Measurements from ENCODE around the gene OSBPL8. TPM values are rescaled to one million over a fixed set of nuclear protein-coding genes. Genes with fewer than 3 reads are reported as not detected.

OSBPL8 gene
- total and polyA plus RNA-seq, 2 of the 8 experiments (the other 6 are each of a cell fraction or from before 2014, with no cell fraction given): 10.9 to 81.1 TPM

- H4K8ac ChIP-seq (ENCODE audit: extremely low read depth, insufficient read depth, low read length): no peak overlapping the region
- no peak for DNase-seq (ENCODE audit: low read depth in 1 of 2, low spot score in 2 of 2)
- no peaks in the 10 kb centered on the region for H3K36me3 ChIP-seq (ENCODE audit: control insufficient read depth in 2 of 4, insufficient read depth in 4 of 4, low read length in 3 of 4)
- no peak overlapping the region for H4K91ac ChIP-seq (replicated peaks; ENCODE audit: insufficient read length, low read length)
- ChIA-PET POLR2A (ENCODE audit: partially characterized antibody) (no interaction called here), CTCF (ENCODE audit: partially characterized antibody) (interaction anchor here (0.8 to 1.3 kb wide), 2 partner anchors 12 to 83 kb away, joined by 3 to 4 read pairs; no protein-coding TSS in a partner anchor)
- H2BK20ac ChIP-seq (ENCODE audit: low read length): no peak overlapping the region
- no peak overlapping the region for H3K14ac ChIP-seq (ENCODE audit: insufficient read length)
- H3K56ac ChIP-seq (replicated peaks; ENCODE audit: insufficient read length, low read depth, low read length): no peak overlapping the region
- no peak overlapping the region for H3K4me2 ChIP-seq (ENCODE audit: insufficient read depth in 1 of 2, low read depth in 2 of 2, low read length in 2 of 2)
- no peak overlapping the region for H2AK5ac ChIP-seq (ENCODE audit: low read depth, low read length)
- H2BK12ac ChIP-seq (ENCODE audit: low read depth, low read length): no peak overlapping the region
- peaks cover 0 to 9% (median 3%) of the 10 kb centered on the region in 4 experiments; a peak in 5 of 7 replicates for H3K4me1 ChIP-seq (replicated peaks in 1 of 4; ENCODE audit: control insufficient read depth in 3 of 4, insufficient read depth in 4 of 4, low read length in 3 of 4)
- 83% methylated on average over 4 of the region's 4 CpGs; no CpG with 5 or more reads in 1 of the 2 experiments for WGBS, 2 experiments (ENCODE audit: extremely low coverage in 1 of 2, insufficient coverage in 1 of 2, insufficient read length in 1 of 2, insufficient replicate concordance in 2 of 2, low coverage in 1 of 2, low lambda C conversion rate in 2 of 2, missing lambda C conversion rate in 1 of 2)
- TF ChIP-seq E2F6 (IDR thresholded peaks at IDR 0.05) (no peak), SAP30 (IDR thresholded peaks at IDR 0.05; ENCODE audit: insufficient read depth, insufficient replicate concordance, low read length) (no peak), POLR2A (IDR thresholded peaks at IDR 0.05; ENCODE audit: control extremely low read depth in 1 of 2, low read depth in 2 of 2, low read length in 2 of 2) (no peak), TAF7 (optimal IDR thresholded peaks at IDR 0.05; ENCODE audit: borderline replicate concordance, low read depth, low read length) (no peak), SP2 (IDR thresholded peaks at IDR 0.05; ENCODE audit: low read length) (no peak)
- TF ChIP-seq, protein P1, sequence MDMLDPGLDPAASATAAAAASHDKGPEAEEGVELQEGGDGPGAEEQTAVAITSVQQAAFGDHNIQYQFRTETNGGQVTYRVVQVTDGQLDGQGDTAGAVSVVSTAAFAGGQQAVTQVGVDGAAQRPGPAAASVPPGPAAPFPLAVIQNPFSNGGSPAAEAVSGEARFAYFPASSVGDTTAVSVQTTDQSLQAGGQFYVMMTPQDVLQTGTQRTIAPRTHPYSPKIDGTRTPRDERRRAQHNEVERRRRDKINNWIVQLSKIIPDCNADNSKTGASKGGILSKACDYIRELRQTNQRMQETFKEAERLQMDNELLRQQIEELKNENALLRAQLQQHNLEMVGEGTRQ (IDR thresholded peaks at IDR 0.05; ENCODE audit: low read length): no peak
- no peak overlapping the region for H2BK120ac ChIP-seq (replicated peaks; ENCODE audit: low read depth, low read length)
- H3K79me2 ChIP-seq (ENCODE audit: control insufficient read depth in 1 of 2, insufficient read depth in 2 of 2, low read length in 2 of 2): peaks cover 0 to 72% of the 10 kb centered on the region in 2 experiments; a peak in 2 of 4 replicates
- H3K79me1 ChIP-seq (ENCODE audit: low read depth, low read length): peaks cover 2% of the 10 kb centered on the region; the same call in 1 of the 2 replicates
- H4K5ac ChIP-seq (ENCODE audit: insufficient read length, low read depth, low read length): no peak overlapping the region
- no peak for FAIRE-seq
- no peaks in the 10 kb centered on the region for H3K9me3 ChIP-seq (ENCODE audit: insufficient read depth in 2 of 2, low read depth in 1 of 2, low read length in 1 of 2)
- H2AFZ ChIP-seq (ENCODE audit: low read length): no peak overlapping the region
- no peak overlapping the region for H3K9ac ChIP-seq (replicated peaks in 1 of 4; ENCODE audit: extremely low read depth in 1 of 4, low read depth in 3 of 4, low read length in 3 of 4)
- peaks cover 2 to 6% of the 10 kb centered on the region in 2 experiments for H4K20me1 ChIP-seq (replicated peaks in 1 of 2; ENCODE audit: control insufficient read depth in 1 of 2, insufficient read depth in 2 of 2, low read length in 2 of 2)
- no peak overlapping the region for H3K23ac ChIP-seq (ENCODE audit: insufficient read length)
- H3K4ac ChIP-seq (replicated peaks; ENCODE audit: insufficient read length, low read depth, low read length): no peak overlapping the region
- H3K23me2 ChIP-seq (ENCODE audit: low read depth, low read length): peaks cover 4% of the 10 kb centered on the region; the same call in 1 of the 2 replicates
- no peak overlapping the region for H2BK5ac ChIP-seq (ENCODE audit: low read depth, low read length)
- no peak overlapping the region for H3K4me3 ChIP-seq (ENCODE audit: extremely low read depth in 1 of 4, insufficient read depth in 2 of 4, low read depth in 3 of 4, low read length in 4 of 4)
- no peak overlapping the region for H2BK15ac ChIP-seq (ENCODE audit: low read length)
- H3K18ac ChIP-seq (ENCODE audit: extremely low read depth, low read length): no peak overlapping the region
- H3K27ac ChIP-seq (ENCODE audit: low read depth, low read length): no peak overlapping the region
- H3K27me3 ChIP-seq (replicated peaks in 1 of 4; ENCODE audit: control insufficient read depth in 3 of 4, extremely low read depth in 1 of 4, insufficient read depth in 3 of 4, low read length in 3 of 4): no peaks in the 10 kb centered on the region
These were observed 3.2 kb downstream of the OSBPL8 start for GRCh38 chr12:76556368-76556767.

All from H1 (cell line).